Bronchial epithelial cell (primary cell): ENCODE measurements around the gene GOLGA6A. TPM values are rescaled to one million over a fixed set of nuclear protein-coding genes. Genes with fewer than 3 reads are reported as not detected.

ENCODE experiments used
- DNase-seq: peaks from one replicate; pipeline ENCODE4 v3.0.0-alpha.2; 2010; ENCODE audit warnings: low read depth
- FAIRE-seq: peaks from 2 replicates; lab custom pipeline; 2011; peaks lifted over from hg19 to GRCh38; lab: Jason Lieb, UNC
- H3K27me3 ChIP-seq: 2 replicates; pipeline ENCODE4 v1.5.1; 2011; ENCODE audit warnings: low read length; ENCODE audit not compliant: control insufficient read depth, insufficient read depth
- H3K36me3 ChIP-seq: 2 replicates; pipeline ENCODE4 v1.5.1; 2011; ENCODE audit warnings: low read length; ENCODE audit not compliant: control insufficient read depth, insufficient read depth
- H3K4me3 ChIP-seq: 2 replicates; pipeline ENCODE4 v1.5.1; 2011; ENCODE audit warnings: mild to moderate bottlenecking, low read depth, low read length, control low read depth
- CTCF ChIP-seq: IDR thresholded peaks from 2 replicates; pipeline ENCODE4 v1.5.1; 2011; ENCODE audit warnings: mild to moderate bottlenecking, moderate library complexity, low read length, control low read depth, inconsistent platforms; ENCODE audit not compliant: insufficient read depth, severe bottlenecking
- total RNA-seq: library from RNA; depleted of rRNA; stranded (reverse); fragments of >200 nt; gene quantifications from 2 replicates; pipeline ENCODE4 v1.2.1, GENCODE V29; 2014

Gene GOLGA6A
- total RNA-seq, 1 donor from 2014 or later: not detected

GRCh38 chr15:74045184-74045583 lies 37.2 kb downstream of the GOLGA6A start:
- TF ChIP-seq CTCF: no peak

GRCh38 chr15:74044267-74045110 lies 37.9 kb downstream of the GOLGA6A start:
- no peak for TF ChIP-seq CTCF
- peaks cover 2% of the 10 kb centered on the region for H3K27me3 ChIP-seq
- no peak overlapping the region for H3K4me3 ChIP-seq
- FAIRE-seq (no peak), DNase-seq (no peak)
- peaks cover 4% of the 10 kb centered on the region for H3K36me3 ChIP-seq

More at GRCh38 chr15:74045184-74045583, 37.2 kb downstream of the GOLGA6A start:
- no peak overlapping the region for H3K4me3 ChIP-seq
- peaks cover 4% of the 10 kb centered on the region for H3K36me3 ChIP-seq
- FAIRE-seq (no peak), DNase-seq (no peak)
- H3K27me3 ChIP-seq: peaks cover 2% of the 10 kb centered on the region

- no peak overlapping the region for H3K4me3 ChIP-seq
- DNase-seq (no peak), FAIRE-seq (peak; percentile 36)
- peaks cover 2% of the 10 kb centered on the region for H3K27me3 ChIP-seq
- peaks cover 4% of the 10 kb centered on the region for H3K36me3 ChIP-seq
- no peak for TF ChIP-seq CTCF
Measured at GRCh38 chr15:74043425-74044266, 38.7 kb downstream of the GOLGA6A start.

GRCh38 chr15:74042603-74043424 lies 39.5 kb downstream of the GOLGA6A start:
- FAIRE-seq (peak; percentile 88), DNase-seq (no peak)
- H3K4me3 ChIP-seq: no peak overlapping the region
- peaks cover 2% of the 10 kb centered on the region for H3K27me3 ChIP-seq
- TF ChIP-seq CTCF: no peak
- peaks cover 4% of the 10 kb centered on the region for H3K36me3 ChIP-seq

- no peak for FAIRE-seq
- no peak for TF ChIP-seq CTCF
Measured at GRCh38 chr15:74041777-74042435, 40.4 kb downstream of the GOLGA6A start.

More at GRCh38 chr15:74041777-74042435, 40.4 kb downstream of the GOLGA6A start:
- peaks cover under 1% of the 10 kb centered on the region for H3K27me3 ChIP-seq
- peaks cover 6% of the 10 kb centered on the region for H3K36me3 ChIP-seq
- no peak for DNase-seq
- H3K4me3 ChIP-seq: no peak overlapping the region
